ENCODE measurements around the gene ARFGEF3.

The ARFGEF3 gene

GRCh38 chr6:138155443-138155842 lies 6.3 kb upstream of the ARFGEF3 start:
- DNase-seq (ENCODE audit: extremely low read depth, low read depth), result no peak
- TF ChIP-seq CTCF (IDR thresholded peaks at IDR 0.05; ENCODE audit: low read depth, low read length, missing control alignments), result no peak
- H3K4me3 ChIP-seq (replicated peaks; ENCODE audit: low read depth, low read length), result no peak overlapping the region

- DNase-seq (ENCODE audit: extremely low read depth, low read depth), result no peak
- no peak overlapping the region for H3K4me3 ChIP-seq (replicated peaks; ENCODE audit: low read depth, low read length)
- TF ChIP-seq CTCF (IDR thresholded peaks at IDR 0.05; ENCODE audit: low read depth, low read length, missing control alignments), result no peak
These were observed 3.6 kb upstream of the ARFGEF3 start for GRCh38 chr6:138157986-138158638.

GRCh38 chr6:138159246-138159645 lies 2.5 kb upstream of the ARFGEF3 start:
- TF ChIP-seq CTCF (IDR thresholded peaks at IDR 0.05; ENCODE audit: low read depth, low read length, missing control alignments), result no peak
- H3K4me3 ChIP-seq (replicated peaks; ENCODE audit: low read depth, low read length), result no peak overlapping the region

GRCh38 chr6:138160329-138161087 lies 1.2 kb upstream of the ARFGEF3 start:
- no peak for TF ChIP-seq CTCF (IDR thresholded peaks at IDR 0.05; ENCODE audit: low read depth, low read length, missing control alignments)
- no peak for DNase-seq (ENCODE audit: extremely low read depth, low read depth)
- H3K4me3 ChIP-seq (replicated peaks; ENCODE audit: low read depth, low read length), result no peak overlapping the region

More at GRCh38 chr6:138159246-138159645, 2.5 kb upstream of the ARFGEF3 start:
- no peak for DNase-seq (ENCODE audit: extremely low read depth, low read depth)

- DNase-seq (ENCODE audit: extremely low read depth, low read depth), result no peak
- TF ChIP-seq CTCF (IDR thresholded peaks at IDR 0.05; ENCODE audit: low read depth, low read length, missing control alignments), result no peak
- H3K4me3 ChIP-seq (replicated peaks; ENCODE audit: low read depth, low read length), result 0 out of 2 replicates have a peak overlapping the region, but pooled peaks have one; percentile 8
These were observed 726 bp upstream of the ARFGEF3 start for GRCh38 chr6:138161088-138161337.

- no peak for DNase-seq (ENCODE audit: extremely low read depth, low read depth)
- peak overlapping the region; percentile 41 for H3K4me3 ChIP-seq (replicated peaks; ENCODE audit: low read depth, low read length)
- no peak for TF ChIP-seq CTCF (IDR thresholded peaks at IDR 0.05; ENCODE audit: low read depth, low read length, missing control alignments)
These were observed 594 bp downstream of the ARFGEF3 start for GRCh38 chr6:138162111-138162954.
